ENCODE results near the gene CTNNA1. TPM values are rescaled to one million over a fixed set of nuclear protein-coding genes. Genes with fewer than 3 reads are reported as not detected.

The CTNNA1 gene
- total RNA-seq, 3 donors from 2014 or later (not counting 1 experiment from before 2014, with no cell fraction given), result 34.4 to 53.0 (median 49.8) TPM

DNA sequence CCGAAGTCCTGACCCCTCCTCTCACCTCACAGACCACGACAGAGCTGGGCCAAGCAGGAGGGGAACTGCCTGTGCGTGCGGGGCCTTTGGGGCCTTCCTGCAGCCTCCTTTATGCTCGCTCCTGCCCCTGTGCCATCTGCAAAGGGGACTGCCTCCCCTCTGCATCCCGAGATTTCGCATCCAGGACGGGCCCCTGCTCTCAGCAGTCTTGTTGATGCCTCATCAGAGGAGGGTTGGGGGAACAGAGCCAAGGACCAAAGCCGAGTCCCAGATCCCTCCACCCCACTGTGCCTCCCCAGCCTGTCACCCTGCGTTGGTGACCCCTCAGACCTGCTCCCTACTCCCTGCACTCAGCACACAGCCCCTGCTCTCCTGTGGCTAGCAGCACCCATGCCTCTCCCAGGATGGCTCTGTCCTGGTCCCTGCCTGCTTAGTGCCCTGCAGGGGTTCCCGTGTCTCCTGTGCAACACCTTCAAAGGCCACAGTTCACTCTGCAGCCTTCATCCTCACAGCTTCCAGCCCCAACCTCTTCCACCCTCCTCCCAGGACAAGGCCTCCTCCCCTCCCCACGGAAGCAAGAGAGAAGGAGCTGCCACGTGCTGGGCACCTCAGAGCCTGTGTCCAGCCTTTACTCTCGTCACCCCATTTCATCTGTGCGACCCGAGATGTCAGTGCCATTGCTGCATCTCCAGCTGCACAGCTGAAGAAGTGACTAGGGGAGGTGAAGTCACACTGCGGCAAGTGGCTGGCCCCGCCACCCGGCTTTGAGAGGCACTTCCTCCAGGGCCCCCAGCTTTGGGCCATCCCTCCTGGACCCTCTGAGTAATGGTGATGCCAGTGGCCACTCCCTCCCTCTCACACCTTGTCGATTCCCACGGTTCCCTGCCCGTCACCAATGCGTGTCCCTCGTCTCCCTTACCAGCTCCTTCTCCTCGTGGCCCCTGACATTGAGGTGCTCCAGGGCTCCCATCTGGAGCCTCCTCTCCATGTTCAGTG, 184.5 kb downstream of the CTNNA1 start:
- no peak for ATAC-seq
- Histone ChIP-seq H3K36me3 (ENCODE audit: control insufficient read depth, insufficient read depth, low read length) (no peaks in the 10 kb centered on the region), H3K4me1 (ENCODE audit: control insufficient read depth, insufficient read depth, low read length) (no peaks in the 10 kb centered on the region), H3K9me3 (ENCODE audit: control insufficient read depth, insufficient read depth, low read length) (no peaks in the 10 kb centered on the region), H3K27me3 (ENCODE audit: control insufficient read depth, insufficient read depth, low read length) (no peaks in the 10 kb centered on the region), H3K4me3 (ENCODE audit: low read length) (no peak overlapping the region), H3K27ac (ENCODE audit: low read length) (no peak overlapping the region)
- WGBS (ENCODE audit: insufficient coverage), result 92% methylated on average over 25 of the region's 25 CpGs
- TF ChIP-seq, protein P1, sequence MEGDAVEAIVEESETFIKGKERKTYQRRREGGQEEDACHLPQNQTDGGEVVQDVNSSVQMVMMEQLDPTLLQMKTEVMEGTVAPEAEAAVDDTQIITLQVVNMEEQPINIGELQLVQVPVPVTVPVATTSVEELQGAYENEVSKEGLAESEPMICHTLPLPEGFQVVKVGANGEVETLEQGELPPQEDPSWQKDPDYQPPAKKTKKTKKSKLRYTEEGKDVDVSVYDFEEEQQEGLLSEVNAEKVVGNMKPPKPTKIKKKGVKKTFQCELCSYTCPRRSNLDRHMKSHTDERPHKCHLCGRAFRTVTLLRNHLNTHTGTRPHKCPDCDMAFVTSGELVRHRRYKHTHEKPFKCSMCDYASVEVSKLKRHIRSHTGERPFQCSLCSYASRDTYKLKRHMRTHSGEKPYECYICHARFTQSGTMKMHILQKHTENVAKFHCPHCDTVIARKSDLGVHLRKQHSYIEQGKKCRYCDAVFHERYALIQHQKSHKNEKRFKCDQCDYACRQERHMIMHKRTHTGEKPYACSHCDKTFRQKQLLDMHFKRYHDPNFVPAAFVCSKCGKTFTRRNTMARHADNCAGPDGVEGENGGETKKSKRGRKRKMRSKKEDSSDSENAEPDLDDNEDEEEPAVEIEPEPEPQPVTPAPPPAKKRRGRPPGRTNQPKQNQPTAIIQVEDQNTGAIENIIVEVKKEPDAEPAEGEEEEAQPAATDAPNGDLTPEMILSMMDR (IDR thresholded peaks at IDR 0.05), result no peak
- H3K27ac Mint-ChIP-seq, result peak overlapping the region in 1 of 2 donors; percentile 35
- no peak for DNase-seq
- no peaks in the 10 kb centered on the region for H3K36me3 Mint-ChIP-seq
- H3K9me3 Mint-ChIP-seq, result no peaks in the 10 kb centered on the region
- H3K4me1 Mint-ChIP-seq, result peaks cover 12 to 14% of the 10 kb centered on the region in 2 donors
- intact Hi-C loops (cut with micrococcal nuclease), result no loop called here
- H3K4me3 Mint-ChIP-seq, result no peak overlapping the region
- no peaks in the 10 kb centered on the region for H3K27me3 Mint-ChIP-seq (ENCODE audit: low read depth in 2 of 2)

DNA sequence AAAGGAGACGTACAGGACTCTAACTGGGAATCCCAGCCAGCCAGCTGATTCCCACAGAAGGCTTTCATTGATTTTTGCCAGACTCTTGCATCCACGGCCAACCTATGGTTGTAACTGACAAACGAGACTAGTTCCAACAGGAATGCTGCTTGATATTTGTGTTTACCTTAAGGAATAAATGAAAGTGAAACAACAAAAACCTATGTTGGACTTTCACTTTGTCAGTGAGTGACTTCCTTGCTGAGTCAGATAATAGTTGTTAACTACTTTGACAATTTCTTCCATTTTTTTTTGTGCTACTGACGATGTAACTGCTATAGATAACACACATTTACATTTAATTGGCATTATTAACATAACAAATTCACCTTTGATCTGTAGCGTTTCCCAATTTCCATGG, 185.3 kb downstream of the CTNNA1 start:
- no peak overlapping the region for H3K4me3 Mint-ChIP-seq
- no peaks in the 10 kb centered on the region for H3K27me3 ChIP-seq (ENCODE audit: control insufficient read depth, insufficient read depth, low read length)
- intact Hi-C loops (cut with micrococcal nuclease), result no loop called here
- H3K36me3 ChIP-seq (ENCODE audit: control insufficient read depth, insufficient read depth, low read length), result no peaks in the 10 kb centered on the region
- H3K36me3 Mint-ChIP-seq, result no peaks in the 10 kb centered on the region
- 89% methylated on average over 5 of the region's 5 CpGs for WGBS (ENCODE audit: insufficient coverage)
- H3K27me3 Mint-ChIP-seq (ENCODE audit: low read depth in 2 of 2), result no peaks in the 10 kb centered on the region
- no peak overlapping the region for H3K27ac ChIP-seq (ENCODE audit: low read length)
- DNase-seq (no peak), ATAC-seq (no peak)
- no peak overlapping the region for H3K4me3 ChIP-seq (ENCODE audit: low read length)
- no peaks in the 10 kb centered on the region for H3K4me1 ChIP-seq (ENCODE audit: control insufficient read depth, insufficient read depth, low read length)
- TF ChIP-seq, protein P1 (IDR thresholded peaks at IDR 0.05), result no peak
- peaks cover 12 to 15% of the 10 kb centered on the region in 2 donors for H3K4me1 Mint-ChIP-seq
- no peak overlapping the region for H3K27ac Mint-ChIP-seq
- H3K9me3 ChIP-seq (ENCODE audit: control insufficient read depth, insufficient read depth, low read length), result no peaks in the 10 kb centered on the region
- H3K9me3 Mint-ChIP-seq, result no peaks in the 10 kb centered on the region

DNA sequence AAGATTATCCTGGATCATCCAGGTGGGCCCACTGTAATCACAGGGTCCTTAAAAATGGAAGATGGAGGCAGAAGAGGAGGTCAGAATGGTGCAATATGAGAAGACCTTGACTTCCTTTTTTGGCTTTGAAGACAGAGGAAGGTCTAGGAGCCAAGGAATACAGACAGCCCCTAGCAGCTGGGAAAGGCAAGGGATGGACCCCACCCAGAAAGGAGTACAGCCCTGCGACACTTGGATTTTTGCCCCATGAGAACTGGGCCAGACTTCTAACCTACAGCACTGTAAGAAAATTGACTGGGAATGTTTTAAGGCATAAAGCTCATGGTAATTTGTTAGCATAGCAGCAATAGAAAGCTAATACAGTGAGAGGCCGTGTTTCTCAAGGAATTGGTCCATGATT, 188.8 kb downstream of the CTNNA1 start:
- Histone ChIP-seq H3K27me3 (ENCODE audit: control insufficient read depth, insufficient read depth, low read length) (no peaks in the 10 kb centered on the region), H3K4me1 (ENCODE audit: control insufficient read depth, insufficient read depth, low read length) (no peaks in the 10 kb centered on the region), H3K36me3 (ENCODE audit: control insufficient read depth, insufficient read depth, low read length) (peaks cover 2% of the 10 kb centered on the region), H3K4me3 (ENCODE audit: low read length) (no peak overlapping the region), H3K9me3 (ENCODE audit: control insufficient read depth, insufficient read depth, low read length) (no peaks in the 10 kb centered on the region), H3K27ac (ENCODE audit: low read length) (no peak overlapping the region)
- Mint-ChIP-seq H3K9me3 (no peaks in the 10 kb centered on the region), H3K4me3 (no peak overlapping the region), H3K27ac (no peak overlapping the region), H3K4me1 (peaks cover 12 to 34% of the 10 kb centered on the region in 2 donors), H3K27me3 (ENCODE audit: low read depth in 2 of 2) (no peaks in the 10 kb centered on the region), H3K36me3 (no peaks in the 10 kb centered on the region)
- 100% methylated on average over 1 of the region's 2 CpGs for WGBS (ENCODE audit: insufficient coverage)
- TF ChIP-seq, protein P1 (IDR thresholded peaks at IDR 0.05), result no peak
- DNase-seq (no peak), ATAC-seq (no peak)
- intact Hi-C loops (cut with micrococcal nuclease), result no loop called here

All from natural killer cell (primary cell).